DMS153 treated with DMSO at 0.1 percent for 48 hours (cell line): ENCODE results near the gene WNK1.
"Not testable (repeated sequence)": the region's sequence is repeated elsewhere in the genome, so short reads cannot be mapped to it uniquely, and the experiment has no call there.

ENCODE experiments used
- DNase-seq: peaks from one replicate; lab custom pipeline; 2025; ENCODE audit not compliant: unreplicated experiment; lab: John Stamatoyannopoulos, UW

WNK1 gene

GRCh38 chr12:812950-813349 lies 60.6 kb downstream of the WNK1 start:
- no peak for DNase-seq

DNA sequence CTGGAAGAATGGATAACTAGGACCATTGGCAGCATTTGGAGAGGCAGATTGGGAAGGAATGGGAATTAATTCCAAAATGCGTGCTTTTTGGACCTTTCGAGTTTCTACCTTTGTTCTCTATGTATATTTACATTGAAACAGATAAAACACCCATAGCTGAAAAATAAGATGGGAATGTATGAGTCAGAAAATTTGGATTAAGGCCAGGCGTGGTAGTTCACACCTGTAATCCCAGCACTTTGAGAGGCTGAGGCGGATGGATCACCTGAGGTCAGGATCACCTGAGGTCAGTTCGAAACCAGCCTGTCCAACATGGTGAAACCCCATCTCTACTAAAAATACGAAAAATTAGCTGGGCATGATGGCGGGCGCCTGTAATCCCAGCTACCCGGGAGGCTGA lies 65.1 kb downstream of the WNK1 start:
- not testable (repeated sequence) for DNase-seq

DNA sequence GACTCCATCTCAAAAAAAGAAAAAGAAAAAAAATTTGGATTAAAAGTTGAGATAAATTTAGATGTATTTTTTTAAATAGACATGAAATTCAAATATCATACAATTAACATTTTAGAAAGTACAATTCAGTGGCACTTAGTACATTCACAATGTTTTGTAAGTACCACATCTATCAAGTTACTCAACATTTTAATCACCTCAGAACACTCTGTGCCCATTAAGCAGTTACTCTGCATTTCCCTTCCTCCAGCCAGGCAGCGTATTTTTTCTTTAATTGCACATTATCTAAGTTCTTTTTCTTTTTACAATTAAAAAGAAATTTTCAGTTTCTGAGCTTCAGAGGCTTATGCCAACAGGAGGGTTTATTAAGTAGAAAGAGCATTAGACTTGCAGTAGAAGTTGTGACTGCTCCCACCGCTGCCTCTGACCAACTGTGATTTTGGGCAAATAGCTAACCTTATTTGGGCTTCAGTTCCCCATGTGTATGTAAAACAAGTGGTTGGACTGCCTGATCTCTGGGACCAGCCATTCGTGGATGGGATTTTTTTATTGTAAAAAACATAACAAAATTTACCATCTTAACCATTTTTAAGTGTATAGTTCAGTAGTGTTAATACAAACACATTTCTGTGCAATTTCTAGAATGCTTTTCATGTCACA lies 65.7 kb downstream of the WNK1 start:
- no peak for DNase-seq

DNA sequence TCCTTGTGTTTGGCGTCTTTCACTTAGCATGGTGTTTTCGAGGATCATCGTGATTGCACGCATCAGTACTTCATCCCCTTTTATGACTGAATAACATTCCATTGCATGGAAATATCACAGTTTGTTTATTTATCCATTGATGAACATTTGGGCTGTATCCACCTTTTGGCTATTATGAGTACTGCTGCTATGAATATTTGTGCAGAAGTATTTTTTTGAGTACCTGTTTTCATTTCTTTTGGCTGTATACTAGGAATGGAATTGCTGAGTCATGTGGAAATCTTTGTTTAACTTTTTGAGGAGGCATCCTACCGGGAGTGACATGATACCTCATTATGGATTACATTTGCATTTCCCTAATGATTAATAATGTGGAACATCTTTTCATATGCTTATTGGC lies 66.4 kb downstream of the WNK1 start:
- no peak for DNase-seq

GRCh38 chr12:820336-820735 lies 68.0 kb downstream of the WNK1 start:
- no peak for DNase-seq

- DNase-seq = no peak
These were observed 70.8 kb downstream of the WNK1 start for GRCh38 chr12:823028-823698.

- DNase-seq = no peak
These were observed 74.0 kb downstream of the WNK1 start for GRCh38 chr12:826331-826730.

DNA sequence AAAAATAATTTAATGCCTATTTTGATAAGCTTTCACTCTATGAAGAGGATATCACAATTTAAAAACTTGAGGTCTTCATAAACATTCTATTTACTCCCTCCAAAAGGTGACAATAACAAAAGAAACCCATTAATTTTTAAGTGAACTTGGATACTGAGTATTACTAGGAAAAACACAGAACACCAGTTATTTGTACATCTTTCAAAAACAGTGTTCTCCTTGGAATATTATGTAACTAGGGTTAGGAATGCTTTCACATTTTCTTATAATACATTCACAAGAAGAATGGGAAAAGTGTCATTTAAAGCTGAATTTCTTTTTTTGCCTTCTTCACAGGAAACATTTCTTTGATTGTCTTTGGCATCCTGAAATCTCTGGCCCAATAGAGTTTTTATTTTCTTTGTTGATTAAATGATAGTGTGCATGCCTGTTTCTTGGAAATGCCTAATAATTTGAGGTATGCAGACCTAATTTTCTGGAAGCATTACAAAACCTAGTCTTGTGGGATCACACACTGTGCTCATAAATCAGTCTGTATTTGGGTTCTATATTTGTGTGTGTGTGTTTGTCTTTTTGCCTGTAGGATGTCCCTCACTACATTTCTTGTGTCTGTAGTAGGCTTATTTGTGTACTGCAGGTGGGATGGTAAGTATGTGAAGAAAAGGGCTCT lies 76.5 kb downstream of the WNK1 start:
- no peak for DNase-seq

DNA sequence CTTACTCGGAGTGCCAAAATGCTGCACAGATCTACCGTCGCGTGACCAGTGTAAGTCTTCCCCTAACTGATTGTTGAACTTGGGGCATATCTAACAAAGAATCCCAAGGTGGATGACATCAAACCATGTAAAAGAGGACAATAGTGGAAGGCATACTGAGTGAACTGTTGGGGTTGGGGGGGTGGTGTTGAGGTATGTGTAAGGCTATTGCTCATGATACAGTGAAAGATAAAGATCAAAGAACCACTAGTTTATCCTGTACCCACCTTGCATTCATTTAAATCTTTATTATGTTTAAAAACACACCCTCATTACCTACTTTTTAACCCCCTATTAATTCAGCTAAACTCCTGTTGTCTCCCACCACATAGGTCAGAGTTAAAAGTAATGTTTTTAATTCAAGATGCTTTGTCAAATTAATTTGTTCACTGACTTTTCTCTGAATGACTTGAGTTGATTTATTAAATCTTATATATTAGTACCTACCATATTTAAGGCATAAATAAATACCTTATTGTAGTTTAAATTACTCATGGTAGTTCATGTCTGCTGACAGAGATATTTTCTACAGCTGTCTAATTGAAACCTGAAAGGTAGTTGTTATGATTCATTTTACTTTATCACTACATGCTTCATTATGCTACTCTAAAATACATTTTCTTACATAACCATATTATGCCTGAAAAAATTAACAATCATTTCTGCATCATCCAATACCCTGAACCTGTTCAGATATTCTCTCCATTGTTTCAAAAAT lies 77.9 kb downstream of the WNK1 start:
- no peak for DNase-seq

GRCh38 chr12:835754-836518 lies 83.6 kb downstream of the WNK1 start:
- no peak for DNase-seq

- DNase-seq = no peak
These were observed 84.6 kb downstream of the WNK1 start for GRCh38 chr12:836952-837351.

DNA sequence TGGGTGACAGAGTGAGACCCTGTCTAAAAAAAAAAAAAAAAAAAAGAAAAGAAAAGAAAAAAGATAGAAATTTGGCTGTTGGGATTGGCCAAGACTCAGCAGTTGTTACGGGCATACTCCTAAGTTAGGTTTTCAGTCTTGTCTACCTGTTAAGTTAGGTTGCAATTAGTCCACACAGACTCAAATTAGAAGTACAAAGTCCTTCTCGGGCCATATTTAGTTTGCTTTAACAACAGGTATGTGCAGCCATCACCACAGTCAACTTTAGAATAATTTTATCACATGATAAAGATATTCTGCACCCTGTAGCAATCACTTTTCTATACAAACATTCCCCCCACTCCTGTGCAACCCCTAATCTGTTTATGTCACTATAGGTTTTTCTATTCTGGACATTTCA lies 85.2 kb downstream of the WNK1 start:
- no peak for DNase-seq

DNA sequence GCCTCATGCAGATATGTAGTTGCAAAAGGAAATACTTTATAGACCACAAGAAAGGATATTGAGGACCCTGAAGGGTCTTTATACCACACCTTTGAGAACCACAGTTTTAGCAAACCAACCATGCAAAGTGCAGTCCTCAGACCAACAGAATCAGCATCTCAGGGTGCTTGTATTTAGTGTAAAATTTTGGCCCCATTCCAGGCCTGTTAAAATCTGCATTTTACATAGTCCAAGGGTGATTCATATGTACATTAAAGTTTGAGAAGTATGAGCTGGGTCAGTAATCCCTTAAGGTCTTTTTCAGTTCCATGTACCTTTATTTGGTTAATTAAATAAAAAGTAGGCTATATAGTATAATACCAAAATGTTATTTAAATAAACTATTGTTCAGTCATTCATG lies 91.2 kb downstream of the WNK1 start:
- DNase-seq = no peak

DNA sequence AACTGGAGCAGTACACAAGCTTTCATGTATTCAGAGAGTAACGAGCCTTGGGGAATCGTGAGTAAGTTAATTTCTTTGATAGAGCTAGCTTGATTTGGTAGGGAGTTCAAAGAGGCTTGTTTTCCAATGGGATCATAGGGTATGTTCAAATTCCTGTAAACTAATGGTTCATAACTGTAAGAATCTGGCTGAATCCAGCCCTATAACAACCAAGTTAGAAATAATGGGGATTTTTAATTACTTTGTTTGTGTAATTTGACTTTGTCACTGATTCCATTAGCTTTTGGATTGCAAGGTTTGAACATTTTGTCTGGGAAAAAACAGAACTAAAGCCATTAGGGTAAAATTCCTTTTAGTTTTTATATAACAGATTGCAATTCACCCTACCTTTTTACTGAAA lies 94.0 kb downstream of the WNK1 start:
- no peak for DNase-seq

- no peak for DNase-seq
These were observed 95.9 kb downstream of the WNK1 start for GRCh38 chr12:848173-848865.

- no peak for DNase-seq
These were observed 96.6 kb downstream of the WNK1 start for GRCh38 chr12:848882-849527.

DNA sequence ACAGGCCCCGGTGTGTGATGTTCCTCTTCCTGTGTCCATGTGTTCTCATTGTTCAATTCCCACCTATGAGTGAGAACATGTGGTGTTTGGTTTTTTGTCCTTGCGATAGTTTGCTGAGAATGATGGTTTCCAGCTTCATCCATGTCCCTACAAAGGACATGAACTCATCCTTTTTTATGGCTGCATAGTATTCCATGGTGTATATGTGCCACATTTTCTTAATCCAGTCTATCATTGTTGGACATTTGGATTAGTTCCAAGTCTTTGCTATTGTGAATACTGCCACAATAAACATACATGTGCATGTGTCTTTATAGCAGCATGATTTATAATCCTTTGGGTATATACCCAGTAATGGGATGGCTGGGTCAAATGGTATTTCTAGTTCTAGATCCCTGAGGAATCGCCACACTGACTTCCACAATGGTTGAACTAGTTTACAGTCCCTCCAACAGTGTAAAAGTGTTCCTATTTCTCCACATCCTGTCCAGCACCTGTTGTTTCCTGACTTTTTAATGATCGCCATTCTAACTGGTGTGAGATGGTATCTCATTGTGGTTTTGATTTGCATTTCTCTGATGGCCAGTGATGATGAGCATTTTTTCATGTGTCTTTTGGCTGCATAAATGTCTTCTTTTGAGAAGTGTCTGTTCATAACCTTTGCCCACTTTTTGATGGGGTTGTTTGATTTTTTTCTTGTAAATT lies 97.5 kb downstream of the WNK1 start:
- DNase-seq = not testable (repeated sequence)

DNA sequence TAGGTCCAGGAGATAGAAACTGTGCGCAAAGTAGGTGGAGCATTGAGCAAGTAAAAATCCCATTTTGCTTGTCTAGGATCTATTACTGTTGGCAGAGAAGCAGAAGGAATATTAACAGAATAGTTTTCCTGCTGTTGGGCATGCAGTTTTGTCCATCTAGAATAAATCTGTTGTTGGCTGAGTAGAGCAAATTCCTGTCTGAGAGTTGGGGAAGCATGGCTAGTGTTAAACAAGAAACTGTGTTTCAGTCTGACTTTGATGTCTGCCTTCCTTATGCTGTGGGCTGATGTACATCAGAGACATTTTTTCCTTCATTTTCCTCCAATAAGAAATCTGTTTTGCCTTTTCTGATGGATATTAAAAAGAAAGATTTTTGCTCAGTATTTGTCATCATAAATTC lies 99.0 kb downstream of the WNK1 start:
- DNase-seq = no peak

GRCh38 chr12:851913-852312 lies 99.5 kb downstream of the WNK1 start:
- no peak for DNase-seq
